ENCODE data around the gene PPP1R36. TPM values are rescaled to one million over a fixed set of nuclear protein-coding genes. Genes with fewer than 3 reads are reported as not detected.
"Not testable (repeated sequence)": the region's sequence is repeated elsewhere in the genome, so short reads cannot be mapped to it uniquely, and the experiment has no call there.

Gene PPP1R36
- total and polyA plus RNA-seq, 2 of the 13 experiments (the other 11 are each of a cell fraction or from before 2014, with no cell fraction given) = 0.11 to 0.17 TPM

- H3K9ac ChIP-seq (ENCODE audit: insufficient read depth, low read depth, low read length) = no peak overlapping the region
- peak; percentile 10 for DNase-seq (ENCODE audit: low spot score)
- no peaks in the 10 kb centered on the region for H3K9me3 ChIP-seq (ENCODE audit: low read length)
- no peak for FAIRE-seq
- H3K27ac ChIP-seq (ENCODE audit: extremely low read length, insufficient read depth, low read length) = no peak overlapping the region
- H3K79me2 ChIP-seq (ENCODE audit: insufficient read depth, low read length) = no peaks in the 10 kb centered on the region
- no peak overlapping the region for H3K4me2 ChIP-seq (ENCODE audit: low read depth, low read length)
- intact Hi-C loops (cut with micrococcal nuclease; ENCODE audit: unreplicated experiment) (no loop called here), in situ Hi-C loops (cut with HindIII; ENCODE audit: extremely low pct_ligation_motif_present, low pct_unique_long_range_greater_than_20kb) (no loop called here)
- H4K20me1 ChIP-seq (ENCODE audit: insufficient read depth, low read length) = no peaks in the 10 kb centered on the region
- H3K4me3 ChIP-seq (replicated peaks in 1 of 3; ENCODE audit: insufficient read depth in 1 of 3, low read depth in 2 of 3, low read length in 3 of 3) = no peak overlapping the region
- H2AFZ ChIP-seq (ENCODE audit: low read length) = no peak overlapping the region
- no peaks in the 10 kb centered on the region for H3K36me3 ChIP-seq (replicated peaks in 1 of 2; ENCODE audit: control insufficient read depth in 1 of 2, insufficient read depth in 2 of 2, low read length in 2 of 2)
- ChIA-PET POLR2A (no interaction called here), CTCF (ENCODE audit: low intra/inter-chr PET ratio, low total read pairs) (no interaction called here)
- TF ChIP-seq ZNF256 (CRISPR knock-in tag; conservative IDR thresholded peaks at IDR 0.05) (no peak), FOSL2 (CRISPR knock-in tag; IDR thresholded peaks at IDR 0.05) (peak; percentile 60)
- peak; percentile 60 for ATAC-seq
- WGBS (ENCODE audit: low lambda C conversion rate) = 23% methylated on average over 3 of the region's 3 CpGs
- BruUV-seq (replicated peaks) = no TSS peak
- H3K27me3 ChIP-seq (ENCODE audit: control insufficient read depth in 1 of 2, insufficient read depth in 2 of 2, low read length in 2 of 2) = peaks cover 0 to 4% of the 10 kb centered on the region in 2 experiments; a peak in 1 of 5 replicates
- H3K4me1 ChIP-seq (ENCODE audit: insufficient read depth, low read length) = no peaks in the 10 kb centered on the region
Measured at GRCh38 chr14:64569138-64569631, 19.4 kb downstream of the PPP1R36 start.

GRCh38 chr14:64569646-64570045 lies 19.9 kb downstream of the PPP1R36 start:
- DNase-seq (ENCODE audit: low spot score); POLR2A ChIA-PET; H3K27me3 ChIP-seq (ENCODE audit: control insufficient read depth in 1 of 2, insufficient read depth in 2 of 2, low read length in 2 of 2); H4K20me1 ChIP-seq (ENCODE audit: insufficient read depth, low read length); ATAC-seq; H3K27ac ChIP-seq (ENCODE audit: extremely low read length, insufficient read depth, low read length); H3K4me2 ChIP-seq (ENCODE audit: low read depth, low read length); intact Hi-C loops (cut with micrococcal nuclease; ENCODE audit: unreplicated experiment); H3K4me3 ChIP-seq (replicated peaks in 1 of 3; ENCODE audit: insufficient read depth in 1 of 3, low read depth in 2 of 3, low read length in 3 of 3); H2AFZ ChIP-seq (ENCODE audit: low read length); BruUV-seq (replicated peaks); CTCF ChIA-PET (ENCODE audit: low intra/inter-chr PET ratio, low total read pairs); H3K4me1 ChIP-seq (ENCODE audit: insufficient read depth, low read length); H3K79me2 ChIP-seq (ENCODE audit: insufficient read depth, low read length); FAIRE-seq; H3K9ac ChIP-seq (ENCODE audit: insufficient read depth, low read depth, low read length); in situ Hi-C loops (cut with HindIII; ENCODE audit: extremely low pct_ligation_motif_present, low pct_unique_long_range_greater_than_20kb); H3K9me3 ChIP-seq (ENCODE audit: low read length); H3K36me3 ChIP-seq (replicated peaks in 1 of 2; ENCODE audit: control insufficient read depth in 1 of 2, insufficient read depth in 2 of 2, low read length in 2 of 2): not testable (repeated sequence)
- WGBS (ENCODE audit: low lambda C conversion rate) = 25% methylated on average over 7 of the region's 7 CpGs

Measured in HepG2 (cell line).